MM.1S (cell line): Measurements from ENCODE around the gene PLEKHO2.

Source experiments
- CTCF ChIP-seq: fragments of 300-600 bp; sonication (generic); IDR thresholded peaks from 2 replicates; pipeline ENCODE4 v1.5.1; 2016; ENCODE audit warnings: antibody characterized with exemption, low read length, mixed read lengths
- EZH2 ChIP-seq: fragments of 300-600 bp; sonication (generic); optimal IDR thresholded peaks from 2 replicates; pipeline ENCODE3; 2017; ENCODE audit warnings: low read depth, mild to moderate bottlenecking, antibody characterized with exemption, low read length, mixed read lengths

GRCh38 chr15:64837502-64837901, 4.2 kb upstream of the PLEKHO2 start:
- TF ChIP-seq CTCF (no peak), EZH2 (no peak)
